Activated T-cell treated with anti-CD3 and anti-CD28 coated beads, Interleukin-2, amount 50 U/mL, for 24 hours (primary cell): ENCODE results near the gene PMEPA1.
A peak's percentile ranks its signal among the peaks of the same experiment; 100 is the strongest.

Source experiments
- DNase-seq: peaks from one replicate; pipeline ENCODE4 v3.0.0-alpha.2; 2020
- H3K27ac Mint-ChIP-seq: 2 replicates; pipeline ENCODE4 v1.8.0; 2020; ENCODE audit warnings: mild to moderate bottlenecking, mixed read lengths
- H3K27me3 Mint-ChIP-seq: 2 replicates; pipeline ENCODE4 v1.8.0; 2020; ENCODE audit warnings: mixed read lengths
- H3K36me3 Mint-ChIP-seq: 2 replicates; pipeline ENCODE4 v1.8.0; 2020; ENCODE audit warnings: low read depth, mixed read lengths
- H3K4me1 Mint-ChIP-seq: 2 replicates; pipeline ENCODE4 v1.8.0; 2020; ENCODE audit warnings: low read depth, mixed read lengths
- H3K4me3 Mint-ChIP-seq: 2 replicates; pipeline ENCODE4 v1.8.0; 2020; ENCODE audit warnings: mild to moderate bottlenecking, moderate library complexity, mixed read lengths
- H3K9me3 Mint-ChIP-seq: 2 replicates; pipeline ENCODE4 v1.8.0; 2020; ENCODE audit warnings: mixed read lengths

PMEPA1 gene

DNA sequence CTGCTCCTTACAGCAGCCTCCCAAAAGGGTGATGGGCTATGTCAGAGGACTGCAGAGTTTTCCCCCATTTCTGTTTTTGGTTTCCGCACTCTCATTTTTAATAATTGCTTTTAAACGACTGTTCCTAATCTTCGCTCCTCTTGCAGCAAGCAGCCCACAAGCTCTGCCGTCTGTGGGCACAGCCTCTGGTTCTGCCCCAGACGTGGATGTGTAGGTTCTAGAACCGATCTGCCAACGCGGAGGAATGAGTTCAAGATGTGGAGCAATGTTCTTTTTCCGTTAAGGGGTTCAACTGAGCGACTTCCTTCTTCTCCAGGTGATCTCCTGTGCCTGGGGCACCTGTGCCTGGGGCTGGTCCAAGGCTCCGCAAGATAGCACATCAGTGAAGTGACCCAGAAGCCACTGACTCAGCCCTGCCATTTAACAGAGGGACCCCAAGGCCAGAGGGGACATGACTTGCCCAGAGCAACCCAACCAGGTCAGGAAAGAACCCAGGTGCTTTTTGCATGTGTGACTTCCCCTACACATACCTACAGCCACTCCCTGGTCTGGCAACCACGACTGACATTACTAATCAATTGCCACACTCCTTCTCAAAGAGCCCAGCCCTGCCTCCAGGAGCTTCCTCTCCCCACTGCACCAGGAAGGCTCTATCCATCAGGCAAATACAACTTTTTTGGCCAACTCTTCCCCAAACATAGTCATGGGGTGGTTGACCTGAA lies 22.7 kb downstream of the PMEPA1 start:
- H3K4me1 Mint-ChIP-seq = peaks cover under 1% of the 10 kb centered on the region
- no peak overlapping the region for H3K27ac Mint-ChIP-seq
- no peaks in the 10 kb centered on the region for H3K36me3 Mint-ChIP-seq
- DNase-seq = no peak
- H3K27me3 Mint-ChIP-seq = no peaks in the 10 kb centered on the region
- no peaks in the 10 kb centered on the region for H3K9me3 Mint-ChIP-seq
- H3K4me3 Mint-ChIP-seq = no peak overlapping the region

DNA sequence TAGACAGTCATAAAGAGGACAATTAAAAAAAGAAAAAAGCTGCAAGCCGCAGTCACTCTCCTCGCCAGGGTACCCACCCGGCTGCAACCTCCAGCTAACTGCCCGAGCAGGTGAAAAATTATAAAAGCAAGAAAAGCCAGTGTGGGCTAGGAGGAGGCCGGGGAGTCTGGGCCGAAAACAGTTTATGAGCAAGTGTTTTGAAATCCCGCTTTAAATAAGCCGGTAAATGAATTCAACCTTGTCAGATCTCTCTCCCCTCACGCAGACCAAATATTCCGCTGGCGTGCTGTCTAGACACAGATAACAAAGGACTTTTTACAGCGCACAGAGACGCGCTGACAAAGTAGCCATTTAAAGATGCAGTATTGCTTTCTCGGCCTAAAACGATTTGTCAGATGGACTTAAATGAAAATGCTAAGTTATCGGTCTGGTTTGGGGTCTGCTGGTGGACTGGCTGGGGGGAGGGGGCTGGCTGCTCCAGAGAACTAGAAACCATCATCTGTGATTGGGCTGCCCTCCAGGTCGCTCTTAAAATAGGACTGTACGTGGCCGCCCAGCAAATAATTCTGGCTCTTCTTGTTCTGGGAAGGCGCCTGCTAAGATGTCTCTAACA lies 24.6 kb downstream of the PMEPA1 start:
- no peak overlapping the region for H3K27ac Mint-ChIP-seq
- H3K27me3 Mint-ChIP-seq = no peaks in the 10 kb centered on the region
- no peaks in the 10 kb centered on the region for H3K9me3 Mint-ChIP-seq
- no peak for DNase-seq
- no peak overlapping the region for H3K4me3 Mint-ChIP-seq
- H3K36me3 Mint-ChIP-seq = no peaks in the 10 kb centered on the region
- peaks cover 18% of the 10 kb centered on the region for H3K4me1 Mint-ChIP-seq

GRCh38 chr20:57684808-57685140 lies 25.0 kb downstream of the PMEPA1 start:
- Mint-ChIP-seq H3K36me3 (no peaks in the 10 kb centered on the region), H3K9me3 (no peaks in the 10 kb centered on the region), H3K4me3 (no peak overlapping the region), H3K27me3 (no peaks in the 10 kb centered on the region), H3K27ac (no peak overlapping the region), H3K4me1 (peaks cover 22% of the 10 kb centered on the region)
- no peak for DNase-seq

GRCh38 chr20:57683881-57684807 lies 25.7 kb downstream of the PMEPA1 start:
- H3K9me3 Mint-ChIP-seq = no peaks in the 10 kb centered on the region
- no peaks in the 10 kb centered on the region for H3K27me3 Mint-ChIP-seq
- no peak overlapping the region for H3K4me3 Mint-ChIP-seq
- H3K4me1 Mint-ChIP-seq = peaks cover 22% of the 10 kb centered on the region
- no peak overlapping the region for H3K27ac Mint-ChIP-seq
- no peak for DNase-seq
- no peaks in the 10 kb centered on the region for H3K36me3 Mint-ChIP-seq

GRCh38 chr20:57683287-57683686 lies 26.5 kb downstream of the PMEPA1 start:
- no peaks in the 10 kb centered on the region for H3K36me3 Mint-ChIP-seq
- H3K27me3 Mint-ChIP-seq = no peaks in the 10 kb centered on the region
- no peaks in the 10 kb centered on the region for H3K9me3 Mint-ChIP-seq
- H3K4me3 Mint-ChIP-seq = no peak overlapping the region
- peaks cover 22% of the 10 kb centered on the region for H3K4me1 Mint-ChIP-seq
- no peak overlapping the region for H3K27ac Mint-ChIP-seq
- no peak for DNase-seq

- no peak for DNase-seq
- H3K4me1 Mint-ChIP-seq = peaks cover 22% of the 10 kb centered on the region
- no peak overlapping the region for H3K27ac Mint-ChIP-seq
- no peaks in the 10 kb centered on the region for H3K36me3 Mint-ChIP-seq
- no peaks in the 10 kb centered on the region for H3K27me3 Mint-ChIP-seq
- no peaks in the 10 kb centered on the region for H3K9me3 Mint-ChIP-seq
- H3K4me3 Mint-ChIP-seq = no peak overlapping the region
Measured at GRCh38 chr20:57682184-57683101, 27.4 kb downstream of the PMEPA1 start.

DNA sequence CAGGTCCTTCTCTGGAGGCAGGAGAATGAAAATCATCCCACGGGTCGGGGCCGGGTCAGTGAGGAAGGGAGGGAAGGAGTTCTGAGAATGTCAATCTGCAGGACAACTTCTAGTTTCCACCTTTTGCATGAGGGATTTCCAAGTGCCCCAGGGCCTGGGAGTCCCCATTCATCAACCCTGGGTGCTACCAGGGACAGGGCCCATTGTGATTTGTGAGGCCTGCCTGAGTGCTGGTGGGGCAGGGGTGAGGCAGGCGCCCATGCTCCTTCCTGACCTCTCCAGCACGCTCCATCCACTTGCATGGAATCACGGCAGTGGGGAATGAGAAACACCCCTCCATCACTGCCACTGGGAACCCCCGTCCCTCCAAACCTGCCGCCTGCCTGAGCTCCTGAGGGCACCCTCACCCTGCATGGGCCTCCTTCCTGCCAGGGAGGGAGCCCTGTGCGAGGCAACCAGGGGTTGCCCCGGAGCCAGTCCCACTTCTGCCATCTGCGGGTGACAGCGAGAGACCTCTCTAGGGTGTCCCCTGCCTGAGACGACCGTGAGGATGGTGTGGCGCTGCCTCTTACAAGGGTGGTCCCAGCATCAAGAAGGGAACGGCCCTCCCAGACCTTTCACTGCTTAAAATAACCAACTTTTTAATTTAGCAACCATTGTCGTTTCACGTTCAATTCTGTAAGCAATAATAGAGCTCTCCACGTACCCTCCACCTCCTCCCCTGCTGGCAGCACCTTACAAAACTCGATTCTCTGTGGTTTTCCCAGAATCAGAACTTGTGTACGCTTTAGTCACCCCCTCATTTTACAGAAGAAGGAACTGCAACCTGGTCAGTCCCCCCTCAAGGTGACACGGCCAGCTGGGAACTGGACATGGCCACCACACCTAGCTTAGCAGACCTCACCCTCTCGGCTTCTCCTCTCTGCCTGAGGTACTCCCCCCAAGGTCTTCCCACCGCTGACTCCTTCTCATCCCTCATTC lies 28.6 kb downstream of the PMEPA1 start:
- no peaks in the 10 kb centered on the region for H3K9me3 Mint-ChIP-seq
- no peaks in the 10 kb centered on the region for H3K36me3 Mint-ChIP-seq
- DNase-seq = no peak
- H3K27ac Mint-ChIP-seq = peak overlapping the region; percentile 15
- peaks cover 26% of the 10 kb centered on the region for H3K4me1 Mint-ChIP-seq
- H3K4me3 Mint-ChIP-seq = no peak overlapping the region
- H3K27me3 Mint-ChIP-seq = no peaks in the 10 kb centered on the region

- no peak for DNase-seq
Measured at GRCh38 chr20:57680131-57680716, 29.6 kb downstream of the PMEPA1 start.

DNA sequence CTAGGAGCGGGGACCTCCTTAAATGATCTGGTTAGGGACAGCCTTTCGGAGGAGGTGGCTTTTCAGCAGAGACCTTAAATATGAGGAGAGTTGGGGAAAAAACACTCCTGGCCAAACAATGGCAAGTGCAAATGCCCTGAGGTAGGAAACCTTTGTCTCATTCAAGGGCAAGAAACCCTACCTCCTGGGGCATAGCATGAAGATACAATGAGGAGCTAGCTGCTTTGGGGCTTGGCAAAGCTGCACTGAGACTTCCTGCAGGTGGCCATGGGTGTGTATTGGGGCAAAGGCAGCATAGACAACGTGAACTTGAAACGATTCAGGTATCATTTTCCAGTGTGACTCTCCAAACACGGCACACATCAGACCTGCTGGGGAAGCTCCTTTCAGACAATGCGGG lies 30.7 kb downstream of the PMEPA1 start:
- Mint-ChIP-seq H3K36me3 (no peaks in the 10 kb centered on the region), H3K4me3 (no peak overlapping the region), H3K27me3 (no peaks in the 10 kb centered on the region), H3K4me1 (peaks cover 26% of the 10 kb centered on the region), H3K9me3 (no peaks in the 10 kb centered on the region), H3K27ac (no peak overlapping the region)
- no peak for DNase-seq

More at GRCh38 chr20:57680131-57680716, 29.6 kb downstream of the PMEPA1 start:
- H3K4me1 Mint-ChIP-seq = peaks cover 26% of the 10 kb centered on the region
- no peaks in the 10 kb centered on the region for H3K27me3 Mint-ChIP-seq
- no peak overlapping the region for H3K4me3 Mint-ChIP-seq
- H3K27ac Mint-ChIP-seq = no peak overlapping the region
- H3K9me3 Mint-ChIP-seq = no peaks in the 10 kb centered on the region
- H3K36me3 Mint-ChIP-seq = no peaks in the 10 kb centered on the region

DNA sequence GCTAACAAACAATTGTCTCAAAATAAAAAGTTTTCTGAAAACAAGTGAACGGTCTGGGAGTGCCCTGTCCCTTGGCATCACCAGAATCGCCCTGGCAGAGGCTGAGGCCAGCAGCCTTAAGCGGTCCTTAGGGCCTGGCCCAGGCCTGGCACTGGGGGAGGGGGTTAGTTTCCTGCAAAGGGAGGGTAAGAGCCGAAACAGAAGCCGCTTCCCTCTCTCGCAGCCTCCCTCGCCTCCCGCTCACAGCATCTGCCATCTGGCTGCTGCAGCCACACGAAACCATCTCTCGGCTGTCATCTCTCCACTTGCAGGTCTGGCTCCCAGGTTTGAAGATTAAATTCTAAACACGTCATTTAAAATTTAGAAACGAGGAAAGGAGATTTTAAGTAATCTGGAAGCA lies 31.5 kb downstream of the PMEPA1 start:
- Mint-ChIP-seq H3K27ac (no peak overlapping the region), H3K4me1 (peaks cover 26% of the 10 kb centered on the region), H3K4me3 (no peak overlapping the region), H3K27me3 (no peaks in the 10 kb centered on the region), H3K36me3 (no peaks in the 10 kb centered on the region), H3K9me3 (no peaks in the 10 kb centered on the region)
- no peak for DNase-seq

DNA sequence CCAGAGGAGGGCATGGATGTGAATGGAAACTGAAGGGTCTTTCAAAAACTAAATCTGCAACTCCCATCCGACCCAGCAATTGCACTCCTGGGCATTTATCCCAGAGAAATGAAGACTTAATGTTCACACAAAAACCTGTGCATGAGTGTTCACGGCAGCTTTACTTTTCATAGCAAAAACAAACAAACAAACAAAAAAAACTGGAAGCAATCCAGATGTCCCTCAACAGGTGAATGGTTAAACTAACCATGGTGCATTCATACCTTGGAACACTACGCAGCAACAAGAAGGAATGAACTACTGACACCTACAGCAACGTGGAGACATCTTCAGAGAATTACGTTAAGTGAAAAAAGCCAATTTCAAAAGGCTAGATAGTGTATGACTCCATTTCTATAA lies 32.2 kb downstream of the PMEPA1 start:
- H3K36me3 Mint-ChIP-seq = no peaks in the 10 kb centered on the region
- H3K9me3 Mint-ChIP-seq = no peaks in the 10 kb centered on the region
- H3K27ac Mint-ChIP-seq = no peak overlapping the region
- H3K27me3 Mint-ChIP-seq = no peaks in the 10 kb centered on the region
- DNase-seq = no peak
- no peak overlapping the region for H3K4me3 Mint-ChIP-seq
- peaks cover 26% of the 10 kb centered on the region for H3K4me1 Mint-ChIP-seq

DNA sequence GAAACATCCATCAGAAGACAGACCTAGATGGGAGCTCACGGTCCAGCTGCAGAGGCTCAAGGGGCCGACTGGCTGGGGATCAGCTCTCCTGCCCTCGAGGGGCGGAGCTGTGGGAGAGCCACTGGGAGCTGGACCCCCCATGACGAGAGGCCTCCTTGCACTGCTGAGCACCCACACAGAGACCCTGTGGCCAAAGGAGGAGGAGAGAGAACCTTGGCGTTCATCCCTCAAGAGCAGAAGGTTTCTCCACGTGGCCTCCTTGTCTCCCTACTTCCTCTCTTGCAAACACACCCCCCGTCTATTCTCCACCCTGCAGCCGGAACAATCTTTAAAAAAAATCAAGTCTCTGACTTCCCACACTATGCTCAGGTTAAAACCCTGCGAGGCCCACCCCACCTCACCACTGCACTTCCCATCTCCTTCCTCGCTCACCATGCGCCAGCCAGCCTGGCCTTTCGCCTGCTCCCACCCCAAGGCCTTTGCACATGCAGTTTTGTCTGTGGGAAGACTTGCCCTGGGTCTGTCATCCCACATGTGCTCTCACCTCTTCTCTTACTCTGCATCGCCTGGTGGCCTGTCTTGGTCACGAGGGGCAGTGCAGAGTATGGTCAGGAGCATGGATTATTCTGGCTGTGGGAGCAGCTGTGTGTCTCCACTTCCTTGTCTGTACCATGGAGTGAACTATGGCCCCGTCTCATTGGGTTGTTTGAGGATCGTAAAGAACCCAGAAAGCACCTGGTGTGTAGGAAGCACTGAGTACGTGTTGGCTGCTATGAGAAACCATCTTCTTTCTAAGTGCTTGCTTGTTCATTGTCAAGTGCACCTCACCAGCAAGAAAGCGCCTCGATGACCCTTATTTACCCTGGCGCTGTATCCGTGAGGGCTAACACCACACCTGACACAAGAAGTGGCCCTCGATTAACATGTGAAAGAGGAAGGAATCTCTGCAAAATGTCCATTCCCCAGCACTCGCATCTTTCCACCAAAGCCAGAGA lies 32.9 kb downstream of the PMEPA1 start:
- DNase-seq = no peak
- no peak overlapping the region for H3K27ac Mint-ChIP-seq
- H3K36me3 Mint-ChIP-seq = no peaks in the 10 kb centered on the region
- H3K4me1 Mint-ChIP-seq = peaks cover 26% of the 10 kb centered on the region
- no peak overlapping the region for H3K4me3 Mint-ChIP-seq
- H3K27me3 Mint-ChIP-seq = no peaks in the 10 kb centered on the region
- no peaks in the 10 kb centered on the region for H3K9me3 Mint-ChIP-seq
